ENCODE measurements around the gene CACNG7. TPM values are rescaled to one million over a fixed set of nuclear protein-coding genes. Genes with fewer than 3 reads are reported as not detected.

CACNG7 gene
- polyA plus RNA-seq, 1 donor from 2014 or later = 27.8 TPM

DNA sequence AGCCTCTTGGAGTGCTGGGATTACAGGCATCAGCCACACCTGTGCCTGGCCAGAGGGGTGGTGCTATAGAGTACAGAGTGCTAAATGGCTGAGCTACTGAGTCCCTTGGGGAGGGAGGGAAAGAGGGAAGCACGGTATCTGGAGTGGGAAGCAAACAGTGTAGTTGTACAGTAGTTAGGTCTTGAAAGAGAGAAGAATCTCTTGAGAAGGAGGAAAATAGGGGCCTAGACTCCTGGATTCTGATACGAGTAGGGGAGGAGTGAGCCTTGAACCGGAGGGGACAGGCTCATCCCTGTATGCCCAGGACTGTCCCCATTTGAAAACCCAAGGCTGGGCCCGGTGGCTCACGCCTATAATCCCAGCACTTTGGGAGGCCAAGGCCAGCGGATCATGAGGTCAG, 36.3 kb upstream of the CACNG7 start:
- H3K9me2 ChIP-seq (ENCODE audit: insufficient read depth, low read length) = no peaks in the 10 kb centered on the region
- peaks cover 14% of the 10 kb centered on the region for H4K20me1 ChIP-seq (ENCODE audit: insufficient read depth)
- H3K27me3 ChIP-seq (ENCODE audit: insufficient read depth, low read depth, low read length) = no peaks in the 10 kb centered on the region
- no peak overlapping the region for H3K9ac ChIP-seq (ENCODE audit: low read length)
- no peak for TF ChIP-seq EP300 (conservative IDR thresholded peaks at IDR 0.05; ENCODE audit: poor library complexity, severe bottlenecking)
- no peak for TF ChIP-seq MXI1 (conservative IDR thresholded peaks at IDR 0.05; ENCODE audit: poor library complexity, severe bottlenecking)
- TF ChIP-seq TAF1 (IDR thresholded peaks at IDR 0.05; ENCODE audit: low read depth) = no peak
- H3K4me2 ChIP-seq (ENCODE audit: low read length) = no peak overlapping the region
- H3K36me3 ChIP-seq (ENCODE audit: insufficient read depth, low read length) = no peaks in the 10 kb centered on the region
- no peaks in the 10 kb centered on the region for H3K79me2 ChIP-seq (replicated peaks; ENCODE audit: insufficient read depth, low read length)
- no peaks in the 10 kb centered on the region for H3K9me3 ChIP-seq (ENCODE audit: low read length)
- H2AFZ ChIP-seq (ENCODE audit: low read depth, low read length) = no peak overlapping the region
- no peak overlapping the region for H3K4me3 ChIP-seq (ENCODE audit: low read length)
- H3K27ac ChIP-seq (ENCODE audit: low read length) = no peak overlapping the region
- no peaks in the 10 kb centered on the region for H3F3A ChIP-seq (ENCODE audit: insufficient read depth, low read length, poor library complexity, severe bottlenecking)

- Histone ChIP-seq H3K4me3 (ENCODE audit: low read length) (no peak overlapping the region), H3K9me3 (ENCODE audit: low read length) (no peaks in the 10 kb centered on the region), H3K27me3 (ENCODE audit: insufficient read depth, low read depth, low read length) (no peaks in the 10 kb centered on the region), H3K9me2 (ENCODE audit: insufficient read depth, low read length) (no peaks in the 10 kb centered on the region), H2AFZ (ENCODE audit: low read depth, low read length) (no peak overlapping the region), H3F3A (ENCODE audit: insufficient read depth, low read length, poor library complexity, severe bottlenecking) (no peaks in the 10 kb centered on the region), H3K79me2 (replicated peaks; ENCODE audit: insufficient read depth, low read length) (no peaks in the 10 kb centered on the region), H4K20me1 (ENCODE audit: insufficient read depth) (peaks cover 5% of the 10 kb centered on the region), H3K36me3 (ENCODE audit: insufficient read depth, low read length) (no peaks in the 10 kb centered on the region), H3K4me2 (ENCODE audit: low read length) (no peak overlapping the region), H3K9ac (ENCODE audit: low read length) (no peak overlapping the region), H3K27ac (ENCODE audit: low read length) (no peak overlapping the region)
- TF ChIP-seq EP300 (conservative IDR thresholded peaks at IDR 0.05; ENCODE audit: poor library complexity, severe bottlenecking) (no peak), RAD21 (conservative IDR thresholded peaks at IDR 0.05) (no peak), POLR2AphosphoS5 (IDR thresholded peaks at IDR 0.05) (no peak), TAF1 (IDR thresholded peaks at IDR 0.05; ENCODE audit: low read depth) (no peak), EZH2 (IDR thresholded peaks at IDR 0.05; ENCODE audit: borderline replicate concordance, insufficient read depth, low read length, poor library complexity, severe bottlenecking) (no peak)
Observed at GRCh38 chr19:53873773-53874605, 35.1 kb upstream of the CACNG7 start.

DNA sequence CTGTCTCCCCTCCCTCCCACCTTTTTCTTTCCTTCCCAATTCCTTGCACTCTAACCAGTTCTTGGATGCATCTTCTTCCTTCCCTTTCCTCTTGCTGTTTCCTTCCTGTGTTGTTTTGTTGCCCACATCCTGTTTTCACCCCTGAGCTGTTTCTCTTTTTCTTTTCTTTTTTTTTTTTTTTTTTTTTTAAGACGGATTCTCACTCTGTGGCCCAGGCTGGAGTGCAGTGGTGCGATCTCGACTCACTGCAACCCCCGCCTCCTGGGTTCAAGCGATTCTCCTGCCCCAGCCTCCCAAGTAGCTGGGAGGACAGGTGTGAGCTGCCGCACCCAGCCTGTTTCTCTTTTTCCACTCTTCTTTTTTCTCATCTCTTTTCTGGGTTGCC, 34.5 kb upstream of the CACNG7 start:
- no peaks in the 10 kb centered on the region for H3K9me3 ChIP-seq (ENCODE audit: low read length)
- no peak overlapping the region for H3K4me3 ChIP-seq (ENCODE audit: low read length)
- H3K27ac ChIP-seq (ENCODE audit: low read length) = no peak overlapping the region
- no peaks in the 10 kb centered on the region for H3K36me3 ChIP-seq (ENCODE audit: insufficient read depth, low read length)
- H2AFZ ChIP-seq (ENCODE audit: low read depth, low read length) = no peak overlapping the region
- H3K4me2 ChIP-seq (ENCODE audit: low read length) = no peak overlapping the region
- TF ChIP-seq EP300 (conservative IDR thresholded peaks at IDR 0.05; ENCODE audit: poor library complexity, severe bottlenecking) (no peak), MXI1 (conservative IDR thresholded peaks at IDR 0.05; ENCODE audit: poor library complexity, severe bottlenecking) (no peak), POLR2AphosphoS5 (IDR thresholded peaks at IDR 0.05) (no peak), RAD21 (conservative IDR thresholded peaks at IDR 0.05) (no peak)
- TF ChIP-seq, protein P1, sequence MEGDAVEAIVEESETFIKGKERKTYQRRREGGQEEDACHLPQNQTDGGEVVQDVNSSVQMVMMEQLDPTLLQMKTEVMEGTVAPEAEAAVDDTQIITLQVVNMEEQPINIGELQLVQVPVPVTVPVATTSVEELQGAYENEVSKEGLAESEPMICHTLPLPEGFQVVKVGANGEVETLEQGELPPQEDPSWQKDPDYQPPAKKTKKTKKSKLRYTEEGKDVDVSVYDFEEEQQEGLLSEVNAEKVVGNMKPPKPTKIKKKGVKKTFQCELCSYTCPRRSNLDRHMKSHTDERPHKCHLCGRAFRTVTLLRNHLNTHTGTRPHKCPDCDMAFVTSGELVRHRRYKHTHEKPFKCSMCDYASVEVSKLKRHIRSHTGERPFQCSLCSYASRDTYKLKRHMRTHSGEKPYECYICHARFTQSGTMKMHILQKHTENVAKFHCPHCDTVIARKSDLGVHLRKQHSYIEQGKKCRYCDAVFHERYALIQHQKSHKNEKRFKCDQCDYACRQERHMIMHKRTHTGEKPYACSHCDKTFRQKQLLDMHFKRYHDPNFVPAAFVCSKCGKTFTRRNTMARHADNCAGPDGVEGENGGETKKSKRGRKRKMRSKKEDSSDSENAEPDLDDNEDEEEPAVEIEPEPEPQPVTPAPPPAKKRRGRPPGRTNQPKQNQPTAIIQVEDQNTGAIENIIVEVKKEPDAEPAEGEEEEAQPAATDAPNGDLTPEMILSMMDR (IDR thresholded peaks at IDR 0.05; ENCODE audit: poor library complexity, severe bottlenecking) = no peak
- H3K79me2 ChIP-seq (replicated peaks; ENCODE audit: insufficient read depth, low read length) = no peaks in the 10 kb centered on the region
- no peaks in the 10 kb centered on the region for H3K27me3 ChIP-seq (ENCODE audit: insufficient read depth, low read depth, low read length)
- no peaks in the 10 kb centered on the region for H3K9me2 ChIP-seq (ENCODE audit: insufficient read depth, low read length)
- no peaks in the 10 kb centered on the region for H3F3A ChIP-seq (ENCODE audit: insufficient read depth, low read length, poor library complexity, severe bottlenecking)
- no peaks in the 10 kb centered on the region for H4K20me1 ChIP-seq (ENCODE audit: insufficient read depth)
- no peak overlapping the region for H3K9ac ChIP-seq (ENCODE audit: low read length)
